AG09319 (cell line): Measurements from ENCODE around the gene ACTG1.
A peak's percentile ranks its signal among the peaks of the same experiment; 100 is the strongest.

ENCODE experiments used
- DNase-seq: peaks from one replicate; pipeline ENCODE4 v3.0.0-alpha.2; 2010; ENCODE audit warnings: low read depth; ENCODE audit errors: extremely low read depth
- CTCF ChIP-seq: IDR thresholded peaks from 2 replicates; pipeline ENCODE4 v1.5.1; 2011; ENCODE audit warnings: low read depth, mild to moderate bottlenecking, inconsistent platforms, low read length, moderate library complexity

Gene ACTG1

DNA sequence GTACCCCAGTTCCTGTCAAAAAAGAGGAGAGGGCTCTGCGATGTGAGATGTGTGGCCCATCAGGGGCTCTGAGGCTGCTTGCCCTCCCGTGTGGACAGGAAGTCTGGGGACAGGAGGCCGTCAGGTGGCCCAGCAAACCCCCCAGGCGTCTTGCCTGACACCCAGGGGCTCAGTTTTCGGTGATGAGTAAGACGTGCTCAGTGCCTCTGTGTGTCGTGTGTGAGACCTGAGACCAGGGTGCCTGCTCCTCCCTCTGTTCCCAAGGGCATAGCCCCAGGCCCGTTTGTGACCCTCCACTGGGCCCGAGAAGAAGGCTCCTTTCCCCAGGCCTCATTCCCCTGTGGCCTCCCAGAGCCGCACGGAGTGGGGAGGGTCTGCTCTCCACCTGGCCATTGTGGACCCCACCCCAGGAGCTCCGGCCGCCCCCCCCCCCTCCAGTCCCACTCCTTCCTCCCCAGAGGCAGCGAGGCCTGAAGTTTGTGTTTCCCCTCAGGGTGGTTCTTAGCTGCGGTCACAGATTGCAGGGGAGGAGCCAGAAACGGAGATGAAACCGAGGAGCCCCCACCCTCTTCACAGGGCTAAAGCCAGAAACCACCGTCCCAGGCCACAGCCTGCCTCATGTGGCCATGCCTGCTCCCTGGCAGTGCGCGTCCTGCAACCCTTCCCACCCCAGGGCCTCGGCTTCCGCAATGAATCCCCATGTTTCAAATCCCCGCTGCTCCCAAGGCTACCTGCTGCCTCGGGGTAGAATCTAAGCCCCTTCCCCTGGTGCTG lies 4.9 kb upstream of the ACTG1 start:
- no peak for TF ChIP-seq CTCF
- no peak for DNase-seq

DNA sequence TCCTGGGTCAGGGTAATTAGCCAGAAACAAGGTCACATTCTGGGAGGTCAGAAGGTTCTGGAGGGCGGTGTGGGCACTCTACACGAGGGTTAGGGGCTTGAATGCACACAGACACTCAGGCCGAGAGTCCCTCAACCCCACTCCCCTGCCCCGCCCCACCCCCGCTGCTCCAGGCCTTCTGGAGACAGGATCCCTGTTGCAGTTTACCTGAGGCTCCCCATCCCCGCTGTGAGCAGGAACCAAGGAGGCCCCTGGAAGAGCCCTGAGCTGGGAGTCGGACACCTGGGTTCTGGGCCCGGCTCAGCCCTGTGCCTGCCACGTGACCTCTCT lies 4.4 kb upstream of the ACTG1 start:
- DNase-seq = no peak
- no peak for TF ChIP-seq CTCF

DNA sequence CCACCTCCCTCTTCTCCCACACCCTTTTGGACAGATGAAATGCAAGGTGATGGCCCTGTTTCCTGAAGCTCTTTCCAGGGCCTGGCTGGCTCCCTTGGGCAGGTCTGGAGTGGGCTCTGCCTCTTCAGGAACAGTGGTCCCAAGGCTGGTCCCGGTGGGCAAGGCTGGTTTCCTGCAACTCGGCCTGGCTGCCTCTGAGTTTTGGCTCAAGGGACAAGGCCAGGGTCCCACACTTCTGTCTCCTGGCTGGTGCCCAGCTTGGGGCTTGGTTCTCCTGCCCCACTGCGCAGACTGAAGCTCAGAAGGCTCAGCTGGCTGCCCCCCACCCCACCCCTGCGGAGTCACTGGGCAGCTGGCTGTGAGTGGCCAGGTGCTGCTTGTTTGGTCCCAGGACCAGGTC lies 3.8 kb upstream of the ACTG1 start:
- no peak for TF ChIP-seq CTCF
- DNase-seq = no peak

- no peak for DNase-seq
- no peak for TF ChIP-seq CTCF
Measured at GRCh38 chr17:81515530-81516041, 3.0 kb upstream of the ACTG1 start.

DNA sequence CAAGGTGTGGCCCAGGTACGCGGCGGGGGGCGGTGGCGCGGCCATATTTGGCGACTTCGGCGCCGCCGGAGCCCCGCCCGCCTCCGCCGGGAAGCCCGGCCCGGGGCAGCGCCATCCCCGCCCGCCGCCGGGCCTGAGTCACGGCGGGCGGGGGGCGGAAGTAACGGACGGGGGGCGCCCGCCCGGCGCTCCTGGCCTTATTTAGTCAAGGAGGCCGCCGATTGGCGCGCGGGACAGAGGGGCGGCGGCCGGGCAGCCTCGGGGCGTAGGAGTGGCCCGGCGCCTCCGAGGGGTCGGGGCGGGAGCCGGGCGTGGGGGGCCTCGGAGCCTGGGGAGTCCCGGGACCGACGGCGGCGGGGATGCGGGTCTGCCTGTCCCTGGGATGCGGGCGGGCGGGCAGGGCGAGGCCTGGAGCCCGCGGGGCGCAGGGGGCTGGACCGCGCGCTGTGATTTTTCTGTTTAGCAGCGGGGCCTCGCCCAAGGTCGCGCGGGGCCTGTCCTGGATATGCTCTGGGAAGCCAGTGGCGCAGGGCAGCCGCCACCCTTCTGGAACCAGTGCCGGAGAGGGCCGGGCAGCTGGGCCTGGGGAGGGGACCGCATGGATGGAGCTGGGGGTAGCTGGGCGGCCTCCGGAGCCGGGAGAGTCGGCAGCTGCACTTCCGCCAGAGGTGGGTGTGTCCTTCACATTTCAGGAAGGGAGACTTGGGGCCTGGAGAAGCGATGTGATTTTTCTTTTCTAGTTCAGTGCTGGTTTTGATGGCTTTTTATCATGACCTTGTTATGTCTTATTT lies 2.3 kb upstream of the ACTG1 start:
- peak; percentile 72 for DNase-seq
- no peak for TF ChIP-seq CTCF

DNA sequence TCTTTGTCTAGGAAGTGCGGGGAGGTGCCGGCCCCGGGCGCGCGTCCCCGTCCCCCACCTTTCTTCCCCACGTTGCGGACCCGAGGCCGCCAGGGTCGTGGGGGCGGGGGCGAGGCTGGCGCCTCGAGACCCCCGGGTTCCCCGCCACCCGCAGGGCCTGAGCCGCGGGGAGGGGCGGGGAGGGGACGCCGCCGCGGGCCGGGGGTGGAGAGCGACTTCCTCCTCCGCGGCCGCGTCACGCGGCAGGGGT lies 1.8 kb upstream of the ACTG1 start:
- DNase-seq = no peak
- no peak for TF ChIP-seq CTCF

- TF ChIP-seq CTCF = no peak; the same call in 1 of the 2 replicates
- DNase-seq = no peak
Measured at GRCh38 chr17:81513753-81514488, 1.3 kb upstream of the ACTG1 start.
